DND-41 (cell line): ENCODE data around the gene TRIM63.

Source experiments
- CTCF ChIP-seq: IDR thresholded peaks from 2 replicates; pipeline ENCODE4 v1.5.1; 2012; ENCODE audit warnings: borderline replicate concordance, low read length, moderate library complexity, mild to moderate bottlenecking; ENCODE audit not compliant: poor library complexity, severe bottlenecking; ENCODE audit errors: extremely low read depth
- EZH2 ChIP-seq: IDR thresholded peaks from 3 replicates; pipeline ENCODE4 v1.6.1; 2012; ENCODE audit warnings: borderline replicate concordance, low read depth, mild to moderate bottlenecking, moderate library complexity, low read length, inconsistent platforms; ENCODE audit not compliant: severe bottlenecking

DNA sequence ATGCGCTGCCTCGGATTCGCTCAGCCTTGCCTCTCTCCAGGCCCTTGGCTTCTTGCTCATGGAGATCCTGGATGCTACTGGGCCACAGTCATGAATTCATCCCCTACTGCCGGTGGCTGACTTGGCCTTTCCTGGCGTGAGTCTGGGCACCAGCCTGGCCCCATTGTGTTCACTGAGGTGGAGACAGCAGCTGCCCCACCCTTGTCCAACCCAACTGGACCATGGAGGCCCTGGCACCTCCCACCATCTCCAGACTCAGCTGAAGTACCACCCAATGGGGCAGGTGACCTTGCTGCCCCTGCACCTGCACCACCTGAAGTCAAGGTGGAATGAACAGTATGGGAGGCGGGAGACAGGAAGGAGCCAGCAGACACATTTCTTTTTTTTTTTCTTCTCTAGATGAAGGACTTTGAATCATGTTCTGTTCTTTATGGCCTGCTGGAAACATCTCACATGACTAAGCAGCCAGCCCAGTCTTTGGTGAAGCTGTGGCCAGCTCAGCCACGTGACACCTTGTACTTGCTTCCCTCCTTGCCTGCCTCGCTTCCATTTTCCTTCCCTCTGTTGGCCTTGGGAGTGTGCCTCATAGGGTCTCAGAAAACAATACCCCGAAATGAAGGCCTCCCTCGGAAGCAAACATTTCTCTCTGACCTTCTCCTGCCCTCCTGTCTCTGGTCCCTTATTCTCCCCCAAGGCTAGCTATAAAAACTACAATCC is 17.7 kb downstream of the TRIM63 start:
- TF ChIP-seq CTCF (no peak), EZH2 (no peak)
